GM18505 (cell line): Measurements from ENCODE around the gene HOXC9.
"Not testable (repeated sequence)": the region's sequence is repeated elsewhere in the genome, so short reads cannot be mapped to it uniquely, and the experiment has no call there.

Source experiments
- ATAC-seq: cut with Tn5 transposase; IDR thresholded peaks from one replicate; pipeline ENCODE4 v1.9.1; 2021; ENCODE audit not compliant: unreplicated experiment
- POLR2A ChIP-seq: IDR thresholded peaks from 4 replicates; pipeline ENCODE4 v1.6.1; 2011; ENCODE audit warnings: borderline replicate concordance; ENCODE audit not compliant: insufficient read depth, insufficient read length; ENCODE audit errors: extremely low read depth

The HOXC9 gene

DNA sequence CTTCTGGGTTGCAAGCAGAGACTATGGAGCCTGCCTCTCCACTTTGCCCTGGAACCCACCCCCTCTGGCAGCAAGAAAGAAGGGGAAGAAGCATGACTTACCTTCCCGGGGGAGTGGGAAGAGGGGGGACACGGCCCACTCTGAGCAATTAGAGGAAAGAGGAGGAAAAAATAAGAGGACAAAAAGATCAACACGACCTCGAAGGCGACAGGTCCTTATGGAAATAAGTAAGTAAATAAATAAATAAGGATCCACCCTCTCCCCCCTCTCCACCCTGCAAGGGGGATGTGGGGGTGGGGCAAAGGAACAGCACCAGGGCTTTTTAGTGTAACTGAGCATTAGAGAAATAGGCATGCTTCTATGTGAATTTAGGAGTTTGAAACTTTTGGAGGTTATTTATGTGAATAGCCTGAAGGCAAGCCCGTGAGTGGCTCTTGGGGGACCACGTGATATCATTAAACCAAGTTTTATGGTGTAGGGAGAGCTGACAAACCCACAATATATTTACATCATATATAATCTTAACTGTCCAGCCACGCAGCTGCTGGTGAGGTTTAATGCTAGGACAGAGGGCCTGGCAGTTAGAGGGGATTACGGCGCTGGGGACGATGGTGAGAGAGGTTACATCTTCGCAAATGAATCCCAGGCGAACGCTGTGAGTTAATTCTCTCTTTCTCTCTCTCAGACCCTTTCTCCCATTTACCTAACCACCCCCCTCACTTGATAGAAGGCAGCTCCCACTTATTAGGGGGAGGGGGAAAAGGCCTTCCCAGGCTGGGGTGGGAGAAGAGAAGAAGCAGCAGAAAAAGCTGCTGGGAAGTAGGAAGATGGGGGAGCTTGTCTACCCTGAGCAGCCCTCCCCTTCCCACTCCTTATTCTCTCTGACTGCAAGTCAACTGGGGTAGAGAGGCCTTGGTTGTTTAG, 37.7 kb downstream of the HOXC9 start:
- TF ChIP-seq POLR2A = no peak
- no peak for ATAC-seq

DNA sequence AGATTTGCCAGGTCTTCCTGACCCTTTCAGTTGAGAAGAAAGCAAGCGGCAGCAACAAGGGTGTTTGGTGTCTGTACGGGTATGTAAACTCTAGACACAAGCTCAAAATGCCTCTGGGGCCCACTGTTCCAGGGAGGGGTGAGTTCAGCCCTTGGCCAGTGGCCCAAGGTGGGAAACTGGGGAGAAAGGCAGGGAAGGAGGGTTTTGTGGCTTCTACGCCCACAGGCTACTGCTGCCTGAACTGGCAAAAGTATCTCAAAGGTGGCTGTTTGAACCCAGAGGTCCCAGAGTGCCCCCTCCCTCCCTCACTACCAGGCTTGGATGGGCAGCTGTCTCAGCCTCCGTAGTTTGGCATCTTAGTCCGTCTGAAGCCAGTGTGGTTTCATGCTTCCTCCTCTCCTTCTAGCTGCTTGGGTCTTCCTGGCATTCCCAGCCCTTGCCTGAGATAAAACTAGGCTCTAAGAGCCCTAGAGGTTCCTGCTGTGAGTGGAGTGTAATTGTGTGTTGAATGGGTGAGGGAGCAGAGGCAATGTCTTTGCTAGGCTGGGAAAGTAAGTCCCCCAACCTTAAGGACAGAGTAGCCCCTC, 38.4 kb downstream of the HOXC9 start:
- ATAC-seq = no peak
- TF ChIP-seq POLR2A = no peak

DNA sequence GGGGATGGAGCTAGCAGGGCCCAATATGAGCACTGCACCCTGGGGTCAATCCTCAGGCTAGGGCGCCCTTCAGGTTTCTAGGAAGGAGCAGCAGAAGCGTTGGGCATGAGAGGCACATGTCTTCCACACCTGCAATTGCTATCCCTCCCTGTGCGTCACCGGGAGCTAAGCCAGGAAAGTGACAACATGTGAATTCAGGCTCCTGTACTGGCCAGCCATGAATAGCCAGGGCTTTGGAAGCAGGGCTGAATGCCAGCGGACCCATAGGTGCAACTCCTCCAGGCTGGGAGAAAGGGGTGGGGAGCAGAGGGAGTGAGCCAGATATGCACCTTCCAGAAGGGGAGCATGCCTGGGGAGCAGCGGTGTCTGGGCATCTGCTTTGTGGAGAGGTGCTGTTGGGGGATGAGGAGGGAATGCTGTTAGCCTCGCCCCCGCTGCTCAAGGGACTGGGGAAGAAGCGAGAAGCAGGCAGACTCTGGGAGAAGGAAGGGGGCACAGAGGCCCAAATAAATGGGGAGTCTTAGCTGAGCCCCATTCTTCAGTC, 39.0 kb downstream of the HOXC9 start:
- TF ChIP-seq POLR2A = no peak

DNA sequence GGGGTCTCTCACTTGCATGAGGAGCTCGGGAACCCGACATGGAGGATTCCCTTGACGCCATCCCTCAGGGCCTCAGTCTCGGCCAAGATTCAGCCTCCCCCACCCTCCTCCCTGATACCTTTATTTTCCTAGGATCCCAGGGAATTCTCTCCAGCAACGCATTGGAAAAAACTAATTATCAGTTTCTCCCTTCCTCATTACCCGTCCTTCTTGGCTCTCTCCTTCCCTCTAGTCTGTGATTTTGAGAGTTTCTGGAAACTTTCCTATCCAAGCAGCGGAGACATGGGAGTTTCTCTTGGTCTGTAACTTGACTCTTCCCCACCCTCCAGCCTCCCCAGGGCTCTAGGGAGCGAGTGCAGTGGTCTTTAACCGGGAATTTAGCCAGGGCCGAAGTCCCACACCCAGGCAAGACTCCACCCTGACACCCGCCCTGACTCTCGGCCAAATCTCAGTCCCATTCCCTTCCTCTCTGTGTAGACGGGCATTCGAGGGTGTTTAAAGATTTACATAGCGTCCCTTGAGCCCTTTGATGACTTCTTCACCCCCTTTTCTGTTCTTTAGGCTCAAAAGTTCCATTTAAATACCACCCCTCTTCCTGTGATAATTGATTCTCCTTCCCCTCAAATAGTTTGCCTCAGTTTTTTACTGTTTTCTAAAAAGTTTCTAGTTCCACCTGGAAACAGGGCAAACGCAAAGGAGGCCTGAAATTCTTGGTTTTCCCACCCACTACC, 39.6 kb downstream of the HOXC9 start:
- ATAC-seq = no peak
- no peak for TF ChIP-seq POLR2A

More for the DNA sequence above, 39.0 kb downstream of the HOXC9 start:
- no peak for ATAC-seq

DNA sequence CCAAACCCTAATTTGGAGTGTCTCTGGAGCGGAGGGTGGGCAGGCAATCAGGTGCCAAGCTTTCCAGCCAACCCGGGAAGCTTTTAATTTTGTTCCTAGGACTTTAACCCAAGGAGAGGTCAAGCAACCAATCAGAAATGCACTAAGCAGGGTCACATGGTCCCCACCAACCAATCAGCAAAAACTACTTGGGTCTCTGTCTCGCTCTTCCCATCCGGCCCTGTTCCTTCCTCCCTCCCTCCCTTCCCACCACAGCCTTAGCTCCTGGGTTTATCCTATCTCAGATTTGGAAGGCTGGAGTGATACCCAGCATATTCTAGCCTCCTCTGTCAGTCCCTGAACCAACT, 40.2 kb downstream of the HOXC9 start:
- no peak for TF ChIP-seq POLR2A
- no peak for ATAC-seq

DNA sequence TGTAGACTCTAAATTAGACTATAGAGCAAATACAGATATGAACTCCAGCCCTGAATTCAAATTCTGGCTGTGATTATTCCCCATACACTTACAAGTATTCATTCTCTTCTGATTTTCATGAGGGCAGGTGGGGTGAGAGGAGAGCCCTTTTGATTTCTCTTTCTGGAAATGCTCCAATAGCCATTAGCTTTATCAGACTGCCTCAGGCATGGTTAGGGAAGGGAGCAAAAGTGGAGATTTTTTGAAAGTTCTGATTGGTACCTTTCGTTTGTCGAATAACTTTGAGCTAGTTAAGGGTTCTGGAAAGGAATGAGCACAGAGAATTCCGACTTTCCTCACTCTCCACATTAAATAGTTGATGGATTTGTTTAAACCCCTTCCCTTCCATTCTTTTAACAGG, 40.7 kb downstream of the HOXC9 start:
- TF ChIP-seq POLR2A = no peak
- ATAC-seq = no peak

DNA sequence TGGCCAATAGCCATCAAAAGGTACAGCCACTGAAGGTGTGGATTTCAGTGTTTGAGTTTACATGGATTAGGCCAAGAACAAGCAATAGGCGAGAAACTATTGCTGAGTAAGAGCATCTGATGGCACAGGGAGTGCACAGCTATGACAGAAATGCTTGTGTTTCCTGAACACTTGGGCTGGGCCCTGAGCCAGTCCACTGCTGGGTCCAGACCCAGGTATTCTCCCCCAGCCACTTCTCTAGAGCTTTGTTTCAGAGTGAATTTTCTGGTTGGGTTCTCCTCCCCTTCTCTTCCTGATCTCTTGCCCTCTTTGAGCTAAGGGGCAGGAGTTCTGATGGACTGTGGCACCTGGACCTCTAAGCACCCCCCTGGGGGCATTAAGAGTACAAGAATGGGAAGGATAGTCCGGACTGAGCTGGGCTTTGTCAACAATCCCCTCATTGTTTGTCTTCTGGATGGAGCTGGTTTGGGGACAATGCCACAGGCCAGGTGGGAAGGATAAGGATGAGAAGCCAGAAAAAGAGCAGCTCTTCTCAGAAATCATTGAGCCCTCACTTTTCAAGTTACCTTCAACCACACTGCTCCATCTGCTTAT, 41.2 kb downstream of the HOXC9 start:
- ATAC-seq = no peak
- TF ChIP-seq POLR2A = no peak

DNA sequence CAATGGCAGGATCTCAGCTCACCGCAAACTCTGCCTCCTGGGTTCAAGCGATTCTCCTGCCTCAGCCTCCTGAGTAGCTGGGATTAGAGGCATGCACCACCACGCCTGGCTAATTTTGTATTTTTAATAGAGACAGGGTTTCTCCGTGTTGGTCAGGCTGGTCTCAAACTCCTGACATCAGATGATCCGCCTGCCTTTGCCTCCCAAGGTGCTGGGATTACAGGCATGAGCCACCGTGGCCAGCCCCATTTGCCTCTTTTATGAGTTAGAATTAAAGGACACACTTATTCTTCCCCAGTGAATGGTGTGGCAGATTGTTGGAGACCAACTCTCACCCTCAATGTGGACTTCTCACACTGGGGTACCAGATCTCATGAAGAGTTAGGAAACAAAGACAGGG, 42.1 kb downstream of the HOXC9 start:
- ATAC-seq = not testable (repeated sequence)

DNA sequence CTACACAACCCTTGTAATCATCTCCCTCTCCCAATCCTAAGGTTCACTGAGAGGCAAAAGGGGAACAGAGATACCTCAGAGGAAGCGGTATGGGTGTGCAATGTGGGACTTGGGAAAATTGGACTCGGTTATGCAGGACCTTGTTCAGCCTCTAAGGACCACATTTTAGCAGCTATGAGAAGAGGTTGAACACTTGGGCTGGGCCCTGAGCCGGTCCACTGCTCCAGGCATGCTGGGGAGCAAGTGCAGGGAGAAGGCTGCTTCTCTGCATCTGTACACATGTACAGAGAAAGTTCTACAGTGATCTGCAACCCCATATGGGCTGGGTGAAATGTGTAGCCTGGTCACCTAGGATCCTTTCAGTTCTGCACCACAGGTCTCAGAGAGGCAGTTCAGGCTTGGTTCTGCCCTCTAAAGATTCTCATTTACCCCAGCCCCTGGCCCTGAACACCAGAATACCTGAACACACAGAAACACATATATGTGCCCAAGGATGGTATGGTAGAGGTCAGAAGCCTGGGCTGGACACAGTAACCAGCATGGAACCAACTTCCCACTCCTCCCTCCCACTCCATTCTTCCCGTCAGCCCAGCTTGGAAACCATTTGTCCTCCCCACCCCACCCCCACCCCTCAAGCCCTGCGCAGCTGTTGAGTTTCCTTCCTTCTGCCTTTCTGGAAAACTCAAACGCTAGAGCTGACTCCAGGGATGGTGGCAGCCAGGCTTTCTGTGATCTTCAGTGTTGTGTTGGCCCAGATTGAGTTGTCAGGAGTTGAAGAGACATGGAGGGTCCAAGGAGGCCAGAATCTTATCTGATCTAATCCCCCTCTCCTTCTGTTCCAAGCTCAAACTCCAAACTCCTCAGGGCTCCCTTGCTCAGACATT, 43.3 kb downstream of the HOXC9 start:
- no peak for ATAC-seq
- no peak for TF ChIP-seq POLR2A

DNA sequence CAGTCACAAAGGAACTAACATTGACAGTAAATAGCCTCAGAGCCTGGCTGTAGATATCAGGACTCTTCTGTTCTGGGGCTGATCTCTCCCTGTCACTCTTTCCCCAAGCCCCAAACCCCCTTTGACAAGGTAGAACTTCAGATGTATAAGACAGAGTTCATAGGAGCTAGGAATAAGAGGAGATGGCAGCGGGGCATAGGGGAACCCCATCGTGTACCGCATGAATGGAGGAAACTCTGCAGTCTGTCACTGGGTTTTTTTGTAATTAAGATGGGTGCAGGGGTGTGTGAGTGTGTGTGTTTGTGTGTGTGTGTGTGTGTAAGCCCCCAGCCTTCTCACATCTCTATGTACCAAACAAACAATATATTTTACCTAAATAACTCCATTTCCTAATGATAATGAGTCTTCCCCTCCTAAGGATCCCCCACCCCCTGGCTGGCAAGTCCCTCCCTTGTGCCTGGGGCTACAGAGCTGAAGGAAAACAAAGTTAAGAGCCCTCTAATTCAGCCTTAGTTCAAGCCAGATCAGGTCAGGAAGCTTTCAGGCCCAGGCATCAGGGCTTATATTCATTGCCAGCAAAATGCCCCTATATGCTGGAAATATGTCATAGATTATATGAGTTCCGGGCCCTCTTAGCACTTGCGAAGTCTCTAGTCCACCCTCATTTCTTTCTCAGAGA, 44.6 kb downstream of the HOXC9 start:
- no peak for ATAC-seq
- TF ChIP-seq POLR2A = no peak

DNA sequence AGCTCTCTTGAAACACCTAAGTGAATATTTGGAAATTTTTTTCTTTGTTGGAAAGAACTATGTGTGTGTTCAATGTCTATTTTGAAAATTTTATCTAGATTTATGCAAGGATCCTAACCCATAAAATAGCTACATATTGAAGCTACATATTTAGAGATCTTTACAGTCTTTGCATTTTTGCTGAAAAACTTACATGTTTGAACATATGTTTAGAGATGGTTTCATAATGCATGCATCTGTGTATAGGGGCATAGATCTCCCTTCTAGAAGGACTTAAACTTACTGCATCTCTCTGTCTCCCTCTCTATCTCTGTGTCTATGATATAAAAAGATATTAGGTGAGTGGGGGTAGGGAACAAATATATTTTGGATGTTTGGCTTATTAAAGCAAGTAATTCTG, 45.4 kb downstream of the HOXC9 start:
- TF ChIP-seq POLR2A = no peak
- no peak for ATAC-seq

DNA sequence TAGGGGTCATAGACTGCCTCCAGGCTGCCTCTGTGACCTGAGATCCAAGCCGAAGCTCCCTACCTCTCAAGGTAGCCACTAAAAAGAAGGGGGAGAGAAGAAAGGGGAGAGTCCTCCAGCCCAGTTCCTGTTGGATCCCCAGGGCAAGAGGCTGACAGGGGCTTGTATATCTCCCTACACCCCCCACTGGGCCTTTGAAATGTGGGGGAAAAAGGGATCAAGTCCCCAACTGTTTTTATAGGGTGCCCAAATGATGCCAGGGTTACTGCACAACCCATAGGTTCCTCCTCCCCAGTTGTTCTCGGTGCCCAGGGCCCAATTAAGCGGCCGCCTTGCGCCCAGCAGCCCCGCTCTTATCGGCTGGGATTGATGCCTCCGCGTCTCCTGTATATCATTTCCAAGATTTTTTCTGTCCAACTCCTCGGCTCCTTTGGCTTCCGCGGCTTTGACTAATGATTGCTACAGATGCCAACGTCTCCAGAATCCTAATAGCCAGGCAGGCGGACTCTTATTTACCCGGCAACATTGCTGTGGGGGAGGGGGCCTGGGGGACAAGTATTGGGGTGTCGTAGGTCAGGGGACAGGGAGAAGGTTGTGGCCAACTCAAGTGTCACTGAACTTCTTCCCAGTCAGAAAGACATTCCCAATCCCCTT, 46.0 kb downstream of the HOXC9 start:
- ATAC-seq = no peak

DNA sequence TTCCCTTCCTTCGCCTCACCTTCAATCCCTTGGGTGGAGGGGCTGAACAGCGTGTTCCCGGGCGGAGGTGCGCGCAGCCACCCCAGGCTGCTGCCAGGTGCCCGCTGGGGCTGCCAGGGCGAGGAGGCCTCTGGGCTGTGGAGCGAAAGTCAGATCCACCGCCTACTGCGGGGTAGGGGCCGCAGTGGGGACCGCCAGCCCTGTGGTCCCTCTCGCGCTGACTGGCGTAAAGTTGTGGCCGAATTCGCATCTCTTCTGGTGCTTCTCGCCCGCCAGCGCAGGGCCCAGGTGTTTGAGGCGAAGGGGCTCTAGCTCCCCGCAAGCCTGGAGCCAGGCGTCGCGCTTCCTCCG, 46.8 kb downstream of the HOXC9 start:
- ATAC-seq = no peak
- no peak for TF ChIP-seq POLR2A

More for the DNA sequence above, 46.0 kb downstream of the HOXC9 start:
- TF ChIP-seq POLR2A = no peak
